ENCODE data around the gene TTLL13.

The TTLL13 gene, protein sequence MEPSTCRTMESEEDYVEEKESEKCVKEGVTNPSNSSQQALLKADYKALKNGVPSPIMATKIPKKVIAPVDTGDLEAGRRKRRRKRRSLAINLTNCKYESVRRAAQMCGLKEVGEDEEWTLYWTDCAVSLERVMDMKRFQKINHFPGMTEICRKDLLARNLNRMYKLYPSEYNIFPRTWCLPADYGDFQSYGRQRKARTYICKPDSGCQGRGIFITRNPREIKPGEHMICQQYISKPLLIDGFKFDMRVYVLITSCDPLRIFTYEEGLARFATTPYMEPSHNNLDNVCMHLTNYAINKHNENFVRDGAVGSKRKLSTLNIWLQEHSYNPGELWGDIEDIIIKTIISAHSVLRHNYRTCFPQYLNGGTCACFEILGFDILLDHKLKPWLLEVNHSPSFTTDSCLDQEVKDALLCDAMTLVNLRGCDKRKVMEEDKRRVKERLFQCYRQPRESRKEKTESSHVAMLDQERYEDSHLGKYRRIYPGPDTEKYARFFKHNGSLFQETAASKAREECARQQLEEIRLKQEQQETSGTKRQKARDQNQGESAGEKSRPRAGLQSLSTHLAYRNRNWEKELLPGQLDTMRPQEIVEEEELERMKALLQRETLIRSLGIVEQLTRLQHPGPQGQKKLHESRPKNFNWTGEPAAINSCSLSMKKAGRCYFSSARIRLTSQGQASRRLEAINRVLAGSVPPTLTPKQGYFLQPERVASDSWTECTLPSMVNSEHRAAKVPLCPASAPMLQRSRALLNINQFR

DNA sequence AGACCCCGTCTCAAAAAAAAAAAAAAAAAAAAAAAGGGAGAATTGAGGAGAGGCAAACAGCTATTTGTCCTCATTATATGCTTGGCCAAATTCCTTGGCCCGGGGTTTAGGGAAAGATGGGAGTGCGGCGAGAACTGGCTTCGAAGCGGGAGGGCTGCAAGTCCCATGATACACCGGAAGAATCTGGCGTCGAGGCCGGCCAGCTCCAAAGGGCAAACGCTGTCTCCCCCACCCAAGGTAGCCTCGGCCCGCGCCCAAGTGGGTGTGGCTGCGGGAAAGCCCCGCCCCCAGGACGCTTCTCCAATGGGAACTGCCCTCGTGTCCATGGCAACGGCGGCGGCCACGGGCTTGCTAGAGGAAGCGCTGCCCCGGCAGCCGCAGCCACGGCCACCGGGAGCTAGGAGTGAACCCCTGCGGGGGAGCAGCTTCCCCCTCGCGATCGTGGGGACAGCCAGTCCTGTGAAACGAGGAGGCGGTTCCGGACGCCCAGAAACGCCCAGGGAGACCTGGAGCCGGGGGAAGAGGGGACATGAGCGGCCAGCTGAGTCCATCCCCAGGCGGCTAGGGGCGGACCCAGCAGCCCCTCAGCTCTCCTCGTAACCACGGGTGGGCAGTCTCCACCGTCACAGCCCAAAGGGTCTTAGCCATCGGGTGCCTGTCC, at the start of gene TTLL13:
TTLL13 (plus strand) TSS at position 354 of the 661 bp plus-strand sequence. CDS start 1,075 bp downstream, outside the sequence.
- DNase-seq (ENCODE audit: low spot score): peak; percentile 81
- TF ChIP-seq, protein P1, sequence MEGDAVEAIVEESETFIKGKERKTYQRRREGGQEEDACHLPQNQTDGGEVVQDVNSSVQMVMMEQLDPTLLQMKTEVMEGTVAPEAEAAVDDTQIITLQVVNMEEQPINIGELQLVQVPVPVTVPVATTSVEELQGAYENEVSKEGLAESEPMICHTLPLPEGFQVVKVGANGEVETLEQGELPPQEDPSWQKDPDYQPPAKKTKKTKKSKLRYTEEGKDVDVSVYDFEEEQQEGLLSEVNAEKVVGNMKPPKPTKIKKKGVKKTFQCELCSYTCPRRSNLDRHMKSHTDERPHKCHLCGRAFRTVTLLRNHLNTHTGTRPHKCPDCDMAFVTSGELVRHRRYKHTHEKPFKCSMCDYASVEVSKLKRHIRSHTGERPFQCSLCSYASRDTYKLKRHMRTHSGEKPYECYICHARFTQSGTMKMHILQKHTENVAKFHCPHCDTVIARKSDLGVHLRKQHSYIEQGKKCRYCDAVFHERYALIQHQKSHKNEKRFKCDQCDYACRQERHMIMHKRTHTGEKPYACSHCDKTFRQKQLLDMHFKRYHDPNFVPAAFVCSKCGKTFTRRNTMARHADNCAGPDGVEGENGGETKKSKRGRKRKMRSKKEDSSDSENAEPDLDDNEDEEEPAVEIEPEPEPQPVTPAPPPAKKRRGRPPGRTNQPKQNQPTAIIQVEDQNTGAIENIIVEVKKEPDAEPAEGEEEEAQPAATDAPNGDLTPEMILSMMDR (conservative IDR thresholded peaks at IDR 0.05; ENCODE audit: low read depth): no peak
- peak within 1 kb of the TSS; percentile 50 for H3K27ac ChIP-seq
- ChIA-PET POLR2A (ENCODE audit: low non-redundant PET) (interaction anchor here (0.5 to 0.8 kb wide), 3 partner anchors 48 to 521 kb away, joined by 3 read pairs; partner anchors contain the start of gene SEMA4B), CTCF (interaction anchor here (0.5 to 1.2 kb wide), 2 partner anchors 44 to 445 kb away, joined by 3 to 10 read pairs; no protein-coding TSS in a partner anchor)

DNA sequence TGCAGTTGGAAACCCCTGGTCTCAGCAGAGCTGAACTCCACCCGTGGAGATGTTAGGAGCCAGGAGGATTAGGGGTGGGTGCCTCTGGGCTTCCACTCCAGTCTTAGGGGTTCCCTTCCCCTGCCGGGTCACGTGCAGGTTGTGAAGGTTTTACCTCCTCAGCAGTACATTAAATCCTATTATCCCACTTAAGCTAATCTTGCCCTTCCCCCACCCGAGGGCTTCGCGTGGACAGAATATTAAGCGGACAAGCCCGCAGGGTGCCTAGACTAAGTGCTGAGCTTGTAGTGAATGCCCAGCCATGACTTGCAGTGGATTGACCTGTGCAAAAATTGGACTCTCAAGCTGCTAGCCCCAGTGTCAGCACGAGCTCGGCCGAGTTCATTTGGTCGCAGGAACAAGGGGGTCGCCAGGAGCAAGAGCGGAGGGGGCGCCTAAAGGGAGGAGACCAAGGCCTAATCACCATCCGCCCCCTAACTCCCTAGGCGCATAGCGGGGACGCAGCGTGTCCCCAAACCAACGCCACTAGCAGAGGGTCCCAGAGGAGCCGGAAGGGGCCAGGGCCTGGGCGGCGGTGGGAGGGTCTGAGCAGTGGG, 48.7 kb upstream of the TTLL13 start:
- POLR2A ChIA-PET (ENCODE audit: low non-redundant PET): interaction anchor here (0.6 to 4.1 kb wide), 6 partner anchors 9 to 789 kb away, joined by 3 to 19 read pairs (median 3); partner anchors contain the start of gene TTLL13
- TF ChIP-seq, protein P1 (conservative IDR thresholded peaks at IDR 0.05; ENCODE audit: low read depth): no peak
- DNase-seq (ENCODE audit: low spot score): no peak
- H3K27ac ChIP-seq: peak overlapping the region; percentile 91
- CTCF ChIA-PET: interaction anchor here (0.7 kb wide), 1 partner anchor 21 kb away, joined by 3 read pairs; no protein-coding TSS in a partner anchor

DNA sequence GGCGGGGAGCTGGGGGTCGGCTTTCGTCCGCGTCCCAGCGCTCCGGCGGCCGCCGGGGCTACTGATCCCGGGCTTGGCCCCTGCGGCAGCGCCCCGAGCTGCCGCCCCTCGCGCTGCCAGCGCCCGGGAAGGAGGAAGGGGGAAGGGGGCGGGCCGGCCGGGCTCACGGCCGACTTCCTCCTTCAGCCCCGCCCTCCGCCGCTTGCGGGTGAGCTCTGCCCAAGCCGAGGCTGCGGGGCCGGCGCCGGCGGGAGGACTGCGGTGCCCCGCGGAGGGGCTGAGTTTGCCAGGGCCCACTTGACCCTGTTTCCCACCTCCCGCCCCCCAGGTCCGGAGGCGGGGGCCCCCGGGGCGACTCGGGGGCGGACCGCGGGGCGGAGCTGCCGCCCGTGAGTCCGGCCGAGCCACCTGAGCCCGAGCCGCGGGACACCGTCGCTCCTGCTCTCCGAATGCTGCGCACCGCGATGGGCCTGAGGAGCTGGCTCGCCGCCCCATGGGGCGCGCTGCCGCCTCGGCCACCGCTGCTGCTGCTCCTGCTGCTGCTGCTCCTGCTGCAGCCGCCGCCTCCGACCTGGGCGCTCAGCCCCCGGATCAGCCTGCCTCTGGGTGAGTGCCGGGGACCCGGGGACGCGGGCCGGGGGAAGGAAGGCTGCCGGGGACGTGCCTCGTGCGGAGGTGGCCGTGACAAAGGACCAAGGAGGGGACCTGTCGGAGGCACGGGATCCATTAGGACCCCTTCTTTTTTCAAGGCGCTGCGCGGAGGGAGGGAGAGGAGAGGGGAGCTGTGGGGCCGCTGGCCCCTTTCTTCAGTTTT, 48.0 kb upstream of the TTLL13 start, which contains the start of gene SEMA4B:
SEMA4B (plus strand) TSS at position 201 of the 814 bp plus-strand sequence; CDS start at position 450, 249 bp downstream.
- DNase-seq (ENCODE audit: low spot score): peak; percentile 80
- TF ChIP-seq, protein P1 (conservative IDR thresholded peaks at IDR 0.05; ENCODE audit: low read depth): no peak
- peak within 1 kb of the TSS; percentile 91 for H3K27ac ChIP-seq
- ChIA-PET CTCF (interaction anchor here (0.6 to 0.7 kb wide), 2 partner anchors 20 to 27 kb away, joined by 3 read pairs; no protein-coding TSS in a partner anchor), POLR2A (ENCODE audit: low non-redundant PET) (interaction anchor here (0.6 to 4.1 kb wide), 6 partner anchors 10 to 788 kb away, joined by 3 to 19 read pairs (median 3); partner anchors contain the start of gene TTLL13)

DNA sequence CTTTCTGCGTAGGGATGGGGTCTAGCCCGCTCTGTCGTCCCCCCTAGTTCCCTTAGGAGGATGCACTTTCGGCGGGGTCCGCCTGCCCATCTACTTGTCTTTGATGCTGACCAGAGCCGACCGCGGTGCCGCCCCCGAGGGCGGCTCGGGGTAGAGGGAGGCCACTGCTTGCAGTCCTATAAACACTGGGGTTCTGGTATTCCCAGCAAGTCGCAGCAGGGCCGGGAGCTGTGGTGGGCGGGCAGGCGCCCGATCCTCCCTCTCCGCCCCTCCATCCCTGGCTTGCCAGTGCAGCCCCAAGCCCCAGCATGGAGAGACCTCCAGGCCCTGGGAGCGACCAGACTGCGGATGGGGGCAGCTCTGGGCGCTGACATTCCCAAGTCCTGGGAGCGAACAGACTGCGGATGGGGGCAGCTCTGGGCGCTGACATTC, 47.4 kb upstream of the TTLL13 start:
- ChIA-PET CTCF (interaction anchor here (0.6 kb wide), 2 partner anchors 26 to 39 kb away, joined by 3 read pairs; no protein-coding TSS in a partner anchor), POLR2A (ENCODE audit: low non-redundant PET) (interaction anchor here (1.0 to 4.1 kb wide), 4 partner anchors 10 to 40 kb away, joined by 3 to 19 read pairs (median 3); partner anchors contain the start of genes CIB1 and GDPGP1)
- TF ChIP-seq, protein P1 (conservative IDR thresholded peaks at IDR 0.05; ENCODE audit: low read depth): no peak
- peak; percentile 34 for DNase-seq (ENCODE audit: low spot score)
- peak overlapping the region; percentile 91 for H3K27ac ChIP-seq

DNA sequence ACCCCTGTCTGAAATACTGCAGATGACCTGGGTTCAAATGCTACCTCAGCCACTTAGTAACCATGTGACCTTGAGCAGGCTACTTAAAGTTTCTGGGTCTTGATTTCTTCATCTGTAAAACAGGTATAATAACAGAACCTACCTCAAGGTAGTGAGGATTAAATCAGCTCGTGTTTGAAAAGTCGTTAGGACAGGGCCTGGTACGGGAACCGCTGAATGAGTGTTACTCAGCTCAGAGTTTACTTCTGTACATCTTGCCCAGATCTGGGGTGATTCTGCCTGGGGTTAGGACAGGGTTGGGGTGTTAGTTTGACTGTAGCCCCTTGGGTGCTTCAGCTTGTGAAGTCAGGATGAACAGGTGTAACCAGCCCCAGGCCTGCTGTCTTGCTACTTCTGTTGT, 46.4 kb upstream of the TTLL13 start:
- CTCF ChIA-PET: no interaction called here
- H3K27ac ChIP-seq: peak overlapping the region; percentile 100
- TF ChIP-seq, protein P1 (conservative IDR thresholded peaks at IDR 0.05; ENCODE audit: low read depth): no peak
- POLR2A ChIA-PET (ENCODE audit: low non-redundant PET): interaction anchor here (1.0 to 4.1 kb wide), 3 partner anchors 10 to 31 kb away, joined by 3 to 19 read pairs (median 4); partner anchors contain the start of genes CIB1 and GDPGP1
- no peak for DNase-seq (ENCODE audit: low spot score)
